Daoy (cell line): ENCODE measurements around the gene SYNDIG1. TPM values are rescaled to one million over a fixed set of nuclear protein-coding genes. Genes with fewer than 3 reads are reported as not detected.

ENCODE experiments used
- DNase-seq: peaks from one replicate; pipeline ENCODE4 v3.0.0-alpha.2; 2015; ENCODE audit warnings: low read depth
- total RNA-seq: library from RNA; depleted of rRNA; stranded (reverse); fragments of >200 nt; shearing (Covaris generic); gene quantifications from 2 replicates; pipeline ENCODE4 v1.2.3, GENCODE V29; 2014

Gene SYNDIG1
- total RNA-seq, 1 experiment from 2014 or later = 0.91 TPM

GRCh38 chr20:24560571-24561491 is 91.4 kb downstream of the SYNDIG1 start:
- no peak for DNase-seq

GRCh38 chr20:24565835-24566351 is 96.5 kb downstream of the SYNDIG1 start:
- no peak for DNase-seq

GRCh38 chr20:24566656-24567055 is 97.2 kb downstream of the SYNDIG1 start:
- DNase-seq = no peak

GRCh38 chr20:24567508-24567907 is 98.1 kb downstream of the SYNDIG1 start:
- no peak for DNase-seq

- no peak for DNase-seq
Measured at GRCh38 chr20:24568842-24569241, 99.4 kb downstream of the SYNDIG1 start.

GRCh38 chr20:24571159-24571558 is 101.7 kb downstream of the SYNDIG1 start:
- no peak for DNase-seq

GRCh38 chr20:24572140-24572539 is 102.7 kb downstream of the SYNDIG1 start:
- DNase-seq = no peak

- no peak for DNase-seq
Measured at GRCh38 chr20:24572862-24573261, 103.4 kb downstream of the SYNDIG1 start.

GRCh38 chr20:24573557-24573956 is 104.1 kb downstream of the SYNDIG1 start:
- no peak for DNase-seq

- DNase-seq = no peak
Measured at GRCh38 chr20:24574307-24574706, 104.9 kb downstream of the SYNDIG1 start.

- no peak for DNase-seq
Measured at GRCh38 chr20:24574797-24575196, 105.4 kb downstream of the SYNDIG1 start.

GRCh38 chr20:24575811-24576210 is 106.4 kb downstream of the SYNDIG1 start:
- DNase-seq = no peak

GRCh38 chr20:24576447-24576846 is 107.0 kb downstream of the SYNDIG1 start:
- no peak for DNase-seq

GRCh38 chr20:24577271-24577909 is 108.0 kb downstream of the SYNDIG1 start:
- no peak for DNase-seq

GRCh38 chr20:24578567-24579415 is 109.4 kb downstream of the SYNDIG1 start:
- no peak for DNase-seq

- no peak for DNase-seq
Measured at GRCh38 chr20:24579475-24579874, 110.0 kb downstream of the SYNDIG1 start.

GRCh38 chr20:24580006-24580405 is 110.6 kb downstream of the SYNDIG1 start:
- DNase-seq = no peak

GRCh38 chr20:24580855-24581254 is 111.4 kb downstream of the SYNDIG1 start:
- no peak for DNase-seq

GRCh38 chr20:24581443-24582170 is 112.2 kb downstream of the SYNDIG1 start:
- no peak for DNase-seq

GRCh38 chr20:24582373-24583168 is 113.1 kb downstream of the SYNDIG1 start:
- DNase-seq = no peak
